Panc1 (cell line): Measurements from ENCODE around the gene LIPT2. TPM values are rescaled to one million over a fixed set of nuclear protein-coding genes. Genes with fewer than 3 reads are reported as not detected.

Experiments used
- ATAC-seq: fragments of 200-7000 bp; cut with Tn5 transposase; 2 replicates; pipeline ENCODE4 v1.9.1; 2020; ENCODE audit warnings: mild to moderate bottlenecking, moderate library complexity
- BruUV-seq: library from RNA; stranded (reverse); fragments of 400-500 nt; replicated peaks from 2 replicates; lab custom pipeline; 2021; lab: Mats Ljungman, UMichigan
- CTCF ChIA-PET: fragments of 300-600 bp; sonication (Branson Sonifier 250); formaldehyde crosslinking; loops from one replicate; lab custom pipeline; 2022; ENCODE audit warnings: antibody characterized with exemption; lab: Charles Lee
- POLR2A ChIA-PET: fragments of 300-600 bp; sonication (Branson Sonifier 250); formaldehyde crosslinking; loops from one replicate; lab custom pipeline; 2022; ENCODE audit warnings: antibody characterized with exemption; lab: Charles Lee
- DNase-seq: peaks from one replicate; pipeline ENCODE4 v3.0.0-alpha.2; 2010; ENCODE audit warnings: low read depth, low spot score
- H3K27ac ChIP-seq: 2 replicates; pipeline ENCODE4 v1.5.1; 2011; ENCODE audit warnings: mild to moderate bottlenecking, low read length, inconsistent platforms
- H3K27me3 ChIP-seq: fragments of 200-500 bp; sonication (Bioruptor generic); 2 replicates; pipeline ENCODE4 v1.6.0; 2014; ENCODE audit warnings: low read length, inconsistent platforms; ENCODE audit not compliant: control insufficient read depth, insufficient read depth
- H3K36me3 ChIP-seq: fragments of 200-500 bp; sonication (Bioruptor generic); 2 replicates; pipeline ENCODE4 v1.5.1; 2014; ENCODE audit warnings: inconsistent platforms, mild to moderate bottlenecking, low read length, moderate library complexity; ENCODE audit not compliant: control insufficient read depth, insufficient read depth
- H3K4me1 ChIP-seq: 2 replicates; pipeline ENCODE4 v1.5.1; 2011; ENCODE audit warnings: inconsistent platforms, mild to moderate bottlenecking, low read length, moderate library complexity; ENCODE audit not compliant: control insufficient read depth, insufficient read depth
- H3K4me3 ChIP-seq, 2 experiments: 2 replicates each; pipeline ENCODE4 v1.5.1; 2011 to 2012; ENCODE audit warnings: low read depth in 2 of 2, low read length in 2 of 2, mild to moderate bottlenecking in 2 of 2, inconsistent platforms in 1 of 2, moderate library complexity in 1 of 2
- H3K9me3 ChIP-seq: fragments of 200-500 bp; sonication (Bioruptor generic); 2 replicates; pipeline ENCODE4 v1.5.1; 2014; ENCODE audit warnings: low read depth, mild to moderate bottlenecking, inconsistent platforms, low read length, moderate library complexity; ENCODE audit not compliant: control insufficient read depth, insufficient read depth
- POLR2AphosphoS5 ChIP-seq: IDR thresholded peaks from 2 replicates; pipeline ENCODE4 v1.6.1; 2012; ENCODE audit warnings: mild to moderate bottlenecking, low read depth, low read length, moderate library complexity
- SIN3A ChIP-seq: IDR thresholded peaks from 2 replicates; pipeline ENCODE4 v1.6.1; 2012; ENCODE audit warnings: low read depth, mild to moderate bottlenecking, low read length, moderate library complexity, borderline replicate concordance; ENCODE audit not compliant: insufficient read depth
- TCF7L2 ChIP-seq: IDR thresholded peaks from 2 replicates; pipeline ENCODE4 v1.6.1; 2011; ENCODE audit warnings: mild to moderate bottlenecking, low read depth, low read length, inconsistent platforms
- in situ Hi-C: cut with HindIII; loops from 2 replicates; pipeline ENCODE4 v1.10.0; 2016; ENCODE audit warnings: low sequenced_read_pairs, low pct_unique_long_range_greater_than_20kb
- intact Hi-C: fragments of 100-400 bp; cut with micrococcal nuclease; formaldehyde crosslinking; loops from one replicate; pipeline ENCODE4 v1.10.0; 2022; ENCODE audit not compliant: unreplicated experiment
- total RNA-seq: library from RNA; stranded (reverse); gene quantifications from one replicate; pipeline ENCODE4 v1.2.1, GENCODE V29; 2021; ENCODE audit not compliant: unreplicated experiment
- TF ChIP-seq, protein P1 (sequence below): fragments of 450-650 bp; IDR thresholded peaks from 2 replicates; pipeline ENCODE4 v1.5.1; 2017; ENCODE audit warnings: mild to moderate bottlenecking
- TF ChIP-seq, protein P2 (sequence below), 2 experiments: IDR thresholded peaks; 2 replicates each; pipeline ENCODE4 v1.6.1; 2011 to 2012; ENCODE audit warnings: low read depth in 2 of 2, control low read depth in 1 of 2, low read length in 1 of 2, mild to moderate bottlenecking in 1 of 2, moderate library complexity in 1 of 2; ENCODE audit not compliant: insufficient read depth in 1 of 2

LIPT2 gene
- total RNA-seq, 1 experiment from 2014 or later, result 6.2 TPM

DNA sequence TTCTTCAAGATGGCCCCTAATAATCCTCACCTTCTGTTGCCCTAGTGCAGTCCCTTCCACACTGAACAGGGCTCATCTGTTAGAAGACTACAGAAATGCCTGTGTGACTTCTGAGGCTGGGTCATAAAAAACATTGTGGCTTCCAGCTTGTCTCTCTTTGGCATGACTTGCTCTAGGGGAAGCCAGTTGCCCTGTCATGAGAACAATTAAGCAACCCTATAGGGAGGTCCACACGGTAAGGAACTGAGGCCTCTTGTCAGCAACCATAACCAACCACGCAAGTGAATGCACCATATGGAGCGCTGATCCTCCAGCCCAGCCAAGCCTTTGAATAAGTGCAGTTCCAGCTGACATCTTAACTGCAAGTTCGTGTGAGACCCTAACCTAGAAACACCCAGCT is 2.6 kb downstream of the LIPT2 start:
- CTCF ChIA-PET, result no interaction called here
- no peaks in the 10 kb centered on the region; the same call in 1 of the 2 replicates for H3K27me3 ChIP-seq
- TF ChIP-seq POLR2AphosphoS5 (no peak), SIN3A (no peak), TCF7L2 (no peak)
- TF ChIP-seq, protein P1, sequence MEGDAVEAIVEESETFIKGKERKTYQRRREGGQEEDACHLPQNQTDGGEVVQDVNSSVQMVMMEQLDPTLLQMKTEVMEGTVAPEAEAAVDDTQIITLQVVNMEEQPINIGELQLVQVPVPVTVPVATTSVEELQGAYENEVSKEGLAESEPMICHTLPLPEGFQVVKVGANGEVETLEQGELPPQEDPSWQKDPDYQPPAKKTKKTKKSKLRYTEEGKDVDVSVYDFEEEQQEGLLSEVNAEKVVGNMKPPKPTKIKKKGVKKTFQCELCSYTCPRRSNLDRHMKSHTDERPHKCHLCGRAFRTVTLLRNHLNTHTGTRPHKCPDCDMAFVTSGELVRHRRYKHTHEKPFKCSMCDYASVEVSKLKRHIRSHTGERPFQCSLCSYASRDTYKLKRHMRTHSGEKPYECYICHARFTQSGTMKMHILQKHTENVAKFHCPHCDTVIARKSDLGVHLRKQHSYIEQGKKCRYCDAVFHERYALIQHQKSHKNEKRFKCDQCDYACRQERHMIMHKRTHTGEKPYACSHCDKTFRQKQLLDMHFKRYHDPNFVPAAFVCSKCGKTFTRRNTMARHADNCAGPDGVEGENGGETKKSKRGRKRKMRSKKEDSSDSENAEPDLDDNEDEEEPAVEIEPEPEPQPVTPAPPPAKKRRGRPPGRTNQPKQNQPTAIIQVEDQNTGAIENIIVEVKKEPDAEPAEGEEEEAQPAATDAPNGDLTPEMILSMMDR, result no peak
- TF ChIP-seq, protein P2, sequence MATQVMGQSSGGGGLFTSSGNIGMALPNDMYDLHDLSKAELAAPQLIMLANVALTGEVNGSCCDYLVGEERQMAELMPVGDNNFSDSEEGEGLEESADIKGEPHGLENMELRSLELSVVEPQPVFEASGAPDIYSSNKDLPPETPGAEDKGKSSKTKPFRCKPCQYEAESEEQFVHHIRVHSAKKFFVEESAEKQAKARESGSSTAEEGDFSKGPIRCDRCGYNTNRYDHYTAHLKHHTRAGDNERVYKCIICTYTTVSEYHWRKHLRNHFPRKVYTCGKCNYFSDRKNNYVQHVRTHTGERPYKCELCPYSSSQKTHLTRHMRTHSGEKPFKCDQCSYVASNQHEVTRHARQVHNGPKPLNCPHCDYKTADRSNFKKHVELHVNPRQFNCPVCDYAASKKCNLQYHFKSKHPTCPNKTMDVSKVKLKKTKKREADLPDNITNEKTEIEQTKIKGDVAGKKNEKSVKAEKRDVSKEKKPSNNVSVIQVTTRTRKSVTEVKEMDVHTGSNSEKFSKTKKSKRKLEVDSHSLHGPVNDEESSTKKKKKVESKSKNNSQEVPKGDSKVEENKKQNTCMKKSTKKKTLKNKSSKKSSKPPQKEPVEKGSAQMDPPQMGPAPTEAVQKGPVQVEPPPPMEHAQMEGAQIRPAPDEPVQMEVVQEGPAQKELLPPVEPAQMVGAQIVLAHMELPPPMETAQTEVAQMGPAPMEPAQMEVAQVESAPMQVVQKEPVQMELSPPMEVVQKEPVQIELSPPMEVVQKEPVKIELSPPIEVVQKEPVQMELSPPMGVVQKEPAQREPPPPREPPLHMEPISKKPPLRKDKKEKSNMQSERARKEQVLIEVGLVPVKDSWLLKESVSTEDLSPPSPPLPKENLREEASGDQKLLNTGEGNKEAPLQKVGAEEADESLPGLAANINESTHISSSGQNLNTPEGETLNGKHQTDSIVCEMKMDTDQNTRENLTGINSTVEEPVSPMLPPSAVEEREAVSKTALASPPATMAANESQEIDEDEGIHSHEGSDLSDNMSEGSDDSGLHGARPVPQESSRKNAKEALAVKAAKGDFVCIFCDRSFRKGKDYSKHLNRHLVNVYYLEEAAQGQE (IDR thresholded peaks at IDR 0.05; ENCODE audit: insufficient read depth in 1 of 2, low read depth in 2 of 2, low read length in 1 of 2), result no peak

DNA sequence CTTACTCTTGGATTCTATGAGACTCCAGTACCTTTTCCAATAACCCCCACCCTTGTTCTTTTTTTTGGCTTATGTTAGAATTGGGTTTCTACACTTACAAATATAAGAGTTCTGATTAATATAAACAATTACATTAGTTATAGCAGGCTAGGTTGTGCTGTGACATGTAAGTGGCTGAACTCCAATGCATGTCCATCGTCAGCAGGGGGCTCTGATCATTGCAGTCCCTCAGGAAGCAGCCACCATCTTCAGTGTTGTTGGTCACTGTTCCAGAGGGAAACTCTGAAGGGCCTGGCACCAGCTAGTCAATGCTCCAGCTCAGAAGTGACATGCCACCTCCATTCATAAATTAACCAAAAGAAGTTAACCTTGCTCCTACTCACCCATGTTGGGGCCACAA is 5.6 kb downstream of the LIPT2 start:
- ChIA-PET POLR2A (no interaction called here), CTCF (no interaction called here)
- Histone ChIP-seq H3K27ac (no peak overlapping the region), H3K4me1 (peaks cover 5% of the 10 kb centered on the region), H3K27me3 (no peaks in the 10 kb centered on the region; the same call in 1 of the 2 replicates), H3K9me3 (no peaks in the 10 kb centered on the region), H3K36me3 (no peaks in the 10 kb centered on the region), H3K4me3 (no peak overlapping the region)
- no peak for DNase-seq
- BruUV-seq, result no TSS peak
- TF ChIP-seq SIN3A, result no peak
- TF ChIP-seq, protein P1, result peak; percentile 59
- TF ChIP-seq POLR2AphosphoS5, result no peak
- in situ Hi-C loops (no loop called here), intact Hi-C loops (no loop called here)
- ATAC-seq, result no peak

More for the DNA sequence above, 2.6 kb downstream of the LIPT2 start:
- POLR2A ChIA-PET, result no interaction called here
- H3K36me3 ChIP-seq, result no peaks in the 10 kb centered on the region
- in situ Hi-C loops, result no loop called here
- no peaks in the 10 kb centered on the region for H3K9me3 ChIP-seq
- DNase-seq, result no peak
- no peak overlapping the region for H3K4me3 ChIP-seq
- ATAC-seq, result no peak
- H3K27ac ChIP-seq, result no peak overlapping the region
- peaks cover 9% of the 10 kb centered on the region for H3K4me1 ChIP-seq
- no TSS peak for BruUV-seq
- intact Hi-C loops, result no loop called here
